Bladder microvascular endothelial cell (primary cell): ENCODE results near the gene TBC1D13. TPM values are rescaled to one million over a fixed set of nuclear protein-coding genes. Genes with fewer than 3 reads are reported as not detected.

Experiments used
- total RNA-seq: library from RNA; depleted of rRNA; stranded (reverse); fragments of >200 nt; gene quantifications from 2 replicates; pipeline ENCODE4 v1.2.3, GENCODE V29; 2014

Gene TBC1D13, protein sequence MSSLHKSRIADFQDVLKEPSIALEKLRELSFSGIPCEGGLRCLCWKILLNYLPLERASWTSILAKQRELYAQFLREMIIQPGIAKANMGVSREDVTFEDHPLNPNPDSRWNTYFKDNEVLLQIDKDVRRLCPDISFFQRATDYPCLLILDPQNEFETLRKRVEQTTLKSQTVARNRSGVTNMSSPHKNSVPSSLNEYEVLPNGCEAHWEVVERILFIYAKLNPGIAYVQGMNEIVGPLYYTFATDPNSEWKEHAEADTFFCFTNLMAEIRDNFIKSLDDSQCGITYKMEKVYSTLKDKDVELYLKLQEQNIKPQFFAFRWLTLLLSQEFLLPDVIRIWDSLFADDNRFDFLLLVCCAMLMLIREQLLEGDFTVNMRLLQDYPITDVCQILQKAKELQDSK
- total RNA-seq: 10.5 and 16.0 TPM in 2 replicates

DNA sequence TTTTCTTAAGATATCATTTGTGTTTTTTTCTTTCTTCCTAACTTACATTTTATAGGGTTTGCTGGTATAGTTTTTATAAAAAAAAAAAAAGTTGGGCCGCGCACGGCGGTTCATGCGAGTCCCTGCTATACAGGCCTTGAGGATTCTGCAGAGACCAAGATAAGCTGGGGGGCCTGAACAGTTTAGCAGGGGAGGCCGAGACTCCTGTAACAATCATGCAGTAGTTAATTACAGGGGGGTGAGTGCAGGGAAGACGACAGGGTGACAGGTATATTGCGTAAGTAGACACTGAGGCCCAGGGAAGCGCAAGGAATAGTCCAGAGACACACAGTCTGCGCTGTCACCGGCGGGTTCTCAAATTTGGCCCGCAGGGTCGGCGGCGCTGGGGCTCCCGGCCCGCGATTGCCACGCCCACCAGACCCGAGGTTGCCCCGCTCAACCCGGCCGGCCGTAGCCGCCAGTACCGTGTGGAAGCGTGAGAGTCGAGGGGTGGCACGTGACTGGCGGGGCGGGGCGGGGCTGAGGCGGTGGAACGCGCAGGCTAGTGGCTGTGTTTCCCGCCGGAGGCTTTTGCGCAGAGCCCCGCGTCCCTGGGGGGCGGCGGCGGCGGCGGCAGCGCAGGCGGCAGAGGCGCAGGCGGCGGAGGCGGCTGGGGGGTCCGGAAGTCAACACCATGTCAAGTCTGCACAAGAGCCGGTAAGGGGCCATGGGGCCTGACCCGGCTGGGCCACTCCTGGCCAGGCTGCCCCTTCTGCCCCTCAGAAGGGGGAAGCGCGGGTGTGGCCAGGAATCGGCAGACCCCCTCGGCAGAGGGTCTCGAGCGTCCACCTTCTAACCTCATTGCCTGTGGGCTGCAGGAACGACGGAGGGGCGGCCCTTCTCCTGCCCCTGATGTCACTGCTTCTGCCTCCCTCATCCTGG is at the start of gene TBC1D13:
TSS of gene TBC1D13 (plus strand) at position 573 of the 921 bp plus-strand sequence. CDS start at position 674, 101 bp downstream.

DNA sequence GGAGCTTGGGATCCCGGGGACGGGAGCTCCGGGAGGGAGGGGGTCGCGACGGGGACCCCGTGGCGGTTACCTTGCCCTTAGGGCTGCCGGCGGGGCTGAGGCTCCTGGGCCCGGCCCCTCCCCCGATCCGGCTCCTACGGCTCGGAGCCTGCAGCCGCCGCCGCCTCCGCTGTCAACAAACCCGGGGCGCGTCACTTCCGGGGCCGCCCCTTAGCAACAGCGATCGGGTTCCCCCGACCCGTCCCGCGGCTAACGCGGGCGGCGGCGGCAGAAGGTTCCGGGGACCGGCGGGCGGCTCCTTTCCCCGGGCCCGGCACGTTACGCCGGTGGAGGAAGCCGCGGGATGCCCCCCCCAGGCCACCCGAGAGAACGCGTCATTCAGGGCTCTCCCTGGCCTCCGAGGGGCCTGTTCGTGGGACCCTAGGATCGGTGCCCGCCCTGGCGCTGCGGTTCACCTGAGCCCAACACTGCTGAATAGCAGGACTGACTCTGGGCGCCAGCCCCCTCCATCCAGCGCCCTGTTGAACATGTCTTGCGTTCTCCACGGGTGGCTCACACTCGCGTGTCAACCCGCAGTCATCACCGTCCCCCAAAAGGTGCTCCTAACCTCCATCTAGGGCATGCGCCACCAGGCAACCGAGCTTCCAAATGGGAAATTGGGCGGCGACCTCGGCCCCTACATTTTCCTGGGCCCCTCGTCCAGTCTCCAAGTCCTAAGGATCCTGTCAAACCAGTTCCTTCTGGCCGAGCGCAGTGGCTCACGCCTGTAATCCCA is 15.1 kb upstream of the TBC1D13 start, which contains the start of gene ZER1:
TSS of gene ZER1 (minus strand) at position 183 of the 775 bp plus-strand sequence. CDS start 16,362 bp downstream, outside the sequence.

DNA sequence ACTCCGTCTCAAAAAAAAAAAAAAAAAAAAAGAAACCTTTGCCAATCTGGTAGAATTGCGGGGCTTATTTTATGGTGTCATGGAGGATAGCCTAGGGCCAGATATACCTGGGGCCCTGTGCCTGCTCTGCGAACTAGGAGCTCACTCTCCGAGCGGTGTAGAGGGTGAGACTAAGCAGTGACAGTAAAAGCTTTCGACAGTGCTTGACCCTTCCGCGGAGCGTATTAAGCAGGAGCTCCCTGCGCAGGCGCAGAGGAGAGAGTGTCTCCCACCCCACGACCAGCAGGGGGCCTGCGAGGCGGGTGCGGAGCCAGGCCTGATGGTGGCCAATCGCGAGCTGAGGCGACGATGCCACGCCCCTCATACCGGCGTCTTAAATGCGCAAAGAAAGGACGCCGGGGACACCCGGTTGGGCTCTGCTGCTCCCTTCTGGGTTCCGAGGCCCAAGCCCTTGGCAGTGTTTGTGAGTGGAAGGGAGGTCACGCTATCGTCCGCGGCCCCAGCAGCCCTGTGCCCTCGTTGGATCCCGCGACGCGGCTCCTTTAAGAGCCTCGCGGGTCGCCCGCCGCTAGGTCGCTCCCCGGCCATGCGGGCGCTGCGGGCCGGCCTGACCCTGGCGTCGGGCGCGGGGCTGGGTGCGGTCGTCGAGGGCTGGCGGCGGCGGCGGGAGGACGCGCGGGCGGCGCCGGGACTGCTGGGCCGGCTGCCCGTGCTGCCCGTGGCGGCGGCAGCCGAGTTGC is 31.2 kb downstream of the TBC1D13 start, which contains the start of gene ENDOG:
TSS of gene ENDOG (plus strand) at position 402 of the 740 bp plus-strand sequence. CDS start at position 587, 185 bp downstream.

DNA sequence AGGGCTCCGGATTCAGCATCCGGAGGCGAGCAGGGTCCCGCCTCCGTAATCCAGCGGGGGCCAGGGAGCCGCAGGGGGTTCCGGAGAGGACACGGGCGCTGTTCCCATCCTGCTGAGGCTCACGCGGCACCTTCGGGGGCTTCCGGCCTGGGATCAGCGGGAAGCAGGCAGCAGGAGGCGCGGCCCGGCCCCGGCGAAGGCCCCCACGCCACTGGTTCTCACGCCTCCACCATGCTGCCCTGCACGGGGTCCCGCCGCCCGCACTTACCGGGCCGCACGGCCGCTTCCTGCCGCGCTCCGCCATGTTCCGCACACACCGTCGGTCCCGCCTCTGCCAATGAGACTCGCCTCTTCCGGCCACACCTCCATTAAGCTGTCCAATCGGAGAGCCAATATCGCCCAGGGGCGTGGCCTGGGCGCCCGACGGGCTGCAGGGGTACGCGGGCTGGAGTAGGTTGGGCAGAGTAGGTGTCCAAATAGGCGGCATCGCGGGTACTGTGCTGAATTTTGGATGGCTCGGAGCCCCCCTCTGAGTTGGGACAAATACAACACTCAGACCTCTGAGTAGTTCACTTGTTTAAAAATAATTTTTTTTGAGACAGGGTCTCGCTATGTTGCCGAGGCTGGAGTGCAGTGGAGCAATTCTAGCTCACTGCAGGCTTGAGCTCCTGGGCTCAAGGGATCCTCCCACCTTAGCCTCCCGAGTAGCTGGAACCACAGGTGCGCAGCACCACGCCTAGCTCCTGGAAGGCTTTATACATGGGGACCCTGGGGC is 42.6 kb downstream of the TBC1D13 start, which contains the start of gene SPOUT1:
TSS of gene SPOUT1 (minus strand) at position 318 of the 775 bp plus-strand sequence. CDS start at position 304, 14 bp downstream.

Other genes with a start within 250 kb of the TBC1D13 start
- 452 and 679 TPM in 2 replicates for gene SPTAN1, start 234.7 kb upstream of the TBC1D13 start, total RNA-seq
- 50.4 and 67.8 TPM in 2 replicates for gene DYNC2I2, start 130.4 kb upstream of the TBC1D13 start, total RNA-seq
- 519 and 772 TPM in 2 replicates for gene SET, start 98.0 kb upstream of the TBC1D13 start, total RNA-seq
- 13.5 and 22.7 TPM in 2 replicates for gene PKN3, start 84.8 kb upstream of the TBC1D13 start, total RNA-seq
- 26.9 and 39.0 TPM in 2 replicates for gene ZDHHC12, start 63.1 kb upstream of the TBC1D13 start, total RNA-seq
- gene ZER1, start 15.3 kb upstream of the TBC1D13 start, total RNA-seq: 9.1 and 15.9 TPM in 2 replicates
- gene ENDOG, start 31.2 kb downstream of the TBC1D13 start, total RNA-seq: 17.0 and 19.6 TPM in 2 replicates
- 13.6 and 23.9 TPM in 2 replicates for gene SPOUT1, start 42.5 kb downstream of the TBC1D13 start, total RNA-seq
- gene KYAT1, start 94.7 kb downstream of the TBC1D13 start, total RNA-seq: 5.8 and 9.8 TPM in 2 replicates
- gene LRRC8A, start 94.9 kb downstream of the TBC1D13 start, total RNA-seq: 76.4 and 165 TPM in 2 replicates
- gene PHYHD1, start 133.7 kb downstream of the TBC1D13 start, total RNA-seq: 0.44 and 0.65 TPM in 2 replicates
- gene DOLK, start 160.3 kb downstream of the TBC1D13 start, total RNA-seq: 24.0 and 33.0 TPM in 2 replicates
- 38.5 and 105 TPM in 2 replicates for gene NUP188, start 160.4 kb downstream of the TBC1D13 start, total RNA-seq
- 24.4 and 46.9 TPM in 2 replicates for gene SH3GLB2, start 241.1 kb downstream of the TBC1D13 start, total RNA-seq
- gene MIGA2, start 249.4 kb downstream of the TBC1D13 start, total RNA-seq: 19.8 and 31.1 TPM in 2 replicates